Fibroblast of peridontal ligament (primary cell): ENCODE results near the gene IFRD2.
A peak's percentile ranks its signal among the peaks of the same experiment; 100 is the strongest.
"Not testable (repeated sequence)": the region's sequence is repeated elsewhere in the genome, so short reads cannot be mapped to it uniquely, and the experiment has no call there.

Experiments
- DNase-seq: peaks from one replicate; pipeline ENCODE4 v3.0.0-alpha.2; 2010; ENCODE audit errors: extremely low read depth

IFRD2 gene

GRCh38 chr3:50324351-50325112, 32.3 kb upstream of the IFRD2 start:
- DNase-seq = peak; percentile 60

DNA sequence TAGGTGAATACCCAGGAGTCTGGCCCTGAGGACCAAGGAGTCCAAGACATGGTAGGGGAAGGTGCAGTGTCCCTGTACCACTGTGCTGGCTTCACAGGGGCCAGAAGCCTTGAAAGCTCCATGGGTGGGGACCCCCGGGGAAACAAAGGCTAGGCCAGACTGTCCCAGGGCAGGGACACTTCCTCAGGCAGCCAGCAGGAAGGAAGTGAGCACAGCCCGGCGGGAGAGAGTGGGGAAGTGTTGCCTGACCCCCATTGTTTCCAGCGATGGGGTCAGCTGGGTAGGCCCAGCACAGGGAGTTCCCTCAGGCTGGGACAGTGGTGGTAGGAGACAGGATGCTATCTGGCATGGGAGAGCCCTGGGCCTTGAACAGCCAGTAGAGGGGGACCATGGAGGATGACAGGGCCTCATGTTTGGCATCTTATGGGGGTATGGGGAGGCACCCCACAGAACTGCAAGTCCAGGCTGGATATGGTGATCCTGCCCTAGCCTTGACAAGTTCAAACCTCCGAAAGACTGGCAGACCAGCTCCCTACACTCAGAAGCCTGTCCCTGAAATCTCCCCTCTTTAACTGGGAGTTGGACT, 31.5 kb upstream of the IFRD2 start:
- no peak for DNase-seq

- DNase-seq = no peak
Measured at GRCh38 chr3:50323092-50323600, 30.9 kb upstream of the IFRD2 start.

- DNase-seq = no peak
Measured at GRCh38 chr3:50322386-50323091, 30.3 kb upstream of the IFRD2 start, which contains the start of gene HYAL2. Gene HYAL2 (minus strand): TSS chr3:50322745. CDS start chr3:50320489, 2,256 bp downstream.

DNA sequence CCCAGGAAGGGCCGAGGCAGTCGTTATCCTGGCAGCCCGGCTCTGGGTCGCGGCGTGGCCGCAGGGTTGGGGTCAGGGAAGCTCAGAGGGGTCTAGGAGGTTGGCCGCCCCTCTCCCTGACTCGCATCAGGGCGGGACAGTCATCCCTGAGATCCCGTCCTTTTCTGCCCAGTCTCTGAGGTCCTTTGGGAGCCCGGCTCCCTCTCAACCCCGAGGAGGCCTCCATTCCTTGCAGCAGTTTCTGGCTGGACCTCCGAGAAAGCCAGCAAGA, 29.8 kb upstream of the IFRD2 start:
- no peak for DNase-seq

- peak; percentile 78 for DNase-seq
Measured at GRCh38 chr3:50321336-50322114, 29.3 kb upstream of the IFRD2 start.

DNA sequence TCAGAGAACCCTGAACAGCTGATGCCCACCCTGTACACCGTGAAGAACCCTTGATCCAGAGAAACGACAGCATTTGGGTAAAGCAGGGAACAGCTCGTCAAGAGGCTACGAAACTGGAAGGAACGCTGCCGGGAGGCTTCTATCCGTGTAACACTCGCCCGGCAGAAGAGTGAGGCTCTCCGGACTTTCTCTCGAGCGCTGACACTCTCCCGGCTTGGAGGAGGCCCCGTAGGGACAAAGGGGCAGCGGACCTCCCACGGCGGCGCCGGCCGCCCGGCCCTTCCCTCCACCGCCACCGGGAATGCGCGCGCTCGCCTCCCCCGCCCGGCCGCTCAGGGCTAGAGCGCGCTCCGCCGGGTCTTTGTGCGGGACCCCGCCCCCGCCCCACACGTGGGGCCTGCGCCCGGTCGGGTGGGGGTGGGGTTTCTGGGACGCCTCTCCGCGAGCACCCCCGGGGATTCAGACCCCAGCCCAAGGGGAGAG, 28.7 kb upstream of the IFRD2 start:
- DNase-seq = peak; percentile 40

DNA sequence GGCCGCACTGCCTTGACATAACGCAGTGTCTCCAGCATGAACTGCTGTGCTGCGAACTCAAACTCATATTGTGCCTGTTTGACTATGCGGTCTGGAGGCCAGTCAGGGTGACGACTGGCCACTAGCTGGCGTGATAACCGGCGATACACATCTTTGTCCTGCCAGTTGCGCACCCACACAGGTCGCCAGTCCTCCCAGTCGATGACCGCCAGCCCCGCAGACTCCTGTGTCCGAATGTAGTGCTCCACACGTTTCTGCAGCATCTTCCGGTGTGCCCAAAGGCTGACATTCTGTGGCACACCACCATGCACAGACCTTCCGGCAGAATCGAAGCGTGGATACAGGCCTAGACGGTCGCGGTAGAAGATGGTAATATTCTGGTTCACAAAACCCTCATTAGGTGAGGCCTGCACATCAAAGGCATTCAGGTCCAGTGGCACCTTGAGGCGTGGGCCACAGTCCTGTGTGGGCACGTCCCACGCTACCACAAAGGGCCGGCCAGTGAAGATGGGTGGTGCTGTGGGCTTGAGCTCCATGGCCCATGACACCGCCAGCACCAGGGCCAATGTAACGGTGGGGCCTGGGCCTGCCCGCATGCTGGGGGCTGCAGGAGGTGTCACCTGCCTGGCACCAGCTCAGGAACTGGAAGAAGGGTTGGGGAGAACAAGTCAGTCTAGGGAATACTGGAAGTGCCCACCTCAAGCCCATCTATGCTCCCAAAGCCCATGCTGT, 27.8 kb upstream of the IFRD2 start:
- DNase-seq = no peak

DNA sequence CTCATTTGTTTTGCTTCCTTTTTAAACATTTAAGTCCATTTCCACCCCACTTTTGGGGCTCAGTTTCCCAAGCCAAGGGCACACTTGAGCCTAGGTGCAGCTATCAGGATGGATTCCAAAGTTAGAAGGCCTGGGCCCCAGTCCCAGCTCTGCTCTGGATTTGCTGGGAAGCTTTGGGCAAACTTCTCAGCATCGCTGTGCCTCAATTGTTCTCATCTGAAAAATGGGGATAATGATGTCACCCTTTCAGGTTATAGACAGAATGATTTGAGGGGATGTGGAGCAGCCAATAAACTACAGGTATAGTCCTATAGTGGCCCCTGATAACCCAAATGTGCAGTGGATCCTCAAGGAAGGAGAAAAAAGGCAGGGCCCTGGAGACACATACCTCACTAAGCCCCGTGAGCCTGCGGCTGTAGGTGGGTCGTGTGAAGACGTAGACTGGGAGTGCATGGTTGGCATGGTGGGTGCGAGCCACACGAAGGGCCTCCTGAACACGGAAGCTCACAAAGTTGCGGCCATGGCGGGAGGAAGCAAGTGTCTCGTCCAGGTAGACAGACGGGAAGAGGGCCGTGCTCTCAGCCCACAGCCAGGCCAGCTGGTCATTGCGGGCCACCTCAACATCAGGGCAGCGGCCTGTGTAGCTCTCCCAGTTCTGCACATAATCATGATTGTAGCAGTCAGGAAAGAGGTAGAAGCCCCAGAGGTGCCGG, 27.1 kb upstream of the IFRD2 start:
- DNase-seq = no peak

GRCh38 chr3:50318615-50319014, 26.4 kb upstream of the IFRD2 start:
- no peak for DNase-seq

DNA sequence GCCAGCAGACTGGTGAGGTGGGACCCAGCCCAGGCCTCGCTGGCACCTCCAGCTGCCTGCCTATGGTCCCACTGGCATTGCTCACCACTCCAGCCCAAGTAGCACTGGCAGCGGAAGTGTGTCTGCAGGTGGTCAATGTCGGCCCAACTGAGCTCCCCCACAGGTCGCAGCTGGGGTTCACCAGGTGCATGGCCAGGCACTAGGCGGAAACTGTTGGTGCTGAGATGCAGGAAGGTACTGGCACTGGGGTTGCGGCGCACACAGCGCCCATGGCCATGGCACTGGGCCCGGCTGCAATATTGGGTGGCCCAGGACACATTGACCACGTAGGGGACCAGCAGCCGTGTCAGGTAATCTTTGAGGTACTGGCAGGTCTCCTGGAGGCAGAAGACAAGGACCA, 25.9 kb upstream of the IFRD2 start:
- DNase-seq = no peak

- no peak for DNase-seq
Measured at GRCh38 chr3:50317300-50317699, 25.1 kb upstream of the IFRD2 start.

DNA sequence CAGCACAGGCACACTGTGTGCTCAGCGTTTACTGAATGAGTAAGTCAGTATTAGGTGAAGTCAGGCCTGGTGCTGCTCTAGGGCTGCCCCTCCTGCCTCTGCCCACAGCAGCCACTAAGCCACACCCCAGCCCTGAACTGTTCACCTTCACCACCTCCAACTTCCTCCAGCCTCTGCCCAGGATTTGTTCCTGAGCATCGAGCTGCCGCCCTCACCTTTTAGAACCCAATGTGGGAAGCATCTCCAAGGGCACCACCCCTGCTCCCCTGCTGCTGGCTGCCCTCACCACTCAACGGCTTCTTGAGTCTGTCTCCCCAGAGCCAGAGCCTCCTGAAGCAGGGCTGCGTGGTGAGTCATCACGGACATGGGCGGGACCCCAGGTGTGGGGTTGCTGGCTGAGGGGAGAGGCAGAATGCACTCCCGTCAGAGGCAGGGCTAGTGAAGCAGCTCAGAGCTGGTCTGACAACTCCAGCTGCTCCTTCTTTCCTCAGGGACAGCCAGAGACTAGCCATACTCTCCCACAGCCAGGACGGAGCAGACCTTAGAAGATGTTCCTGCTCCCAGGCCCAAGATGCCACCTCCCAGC, 24.5 kb upstream of the IFRD2 start:
- no peak for DNase-seq

DNA sequence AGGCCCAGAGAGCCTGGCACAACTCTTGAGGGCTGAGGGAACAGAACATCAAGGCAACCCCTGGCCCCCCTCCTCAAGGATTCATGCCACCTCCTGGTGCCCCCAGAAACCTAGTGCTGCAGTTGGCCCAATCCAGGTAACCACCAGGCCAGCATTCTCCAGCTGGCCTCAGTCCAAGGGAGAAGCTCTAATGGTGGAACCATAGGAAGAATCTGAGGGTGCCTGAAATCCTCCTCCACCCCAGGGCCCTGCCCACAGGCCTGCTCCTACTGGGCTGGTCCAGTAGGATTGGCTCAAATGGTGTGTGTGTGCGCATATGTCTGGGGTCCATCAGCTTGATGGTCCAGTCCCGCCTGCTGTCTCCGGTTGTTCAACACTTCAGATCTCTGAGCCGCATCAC, 22.6 kb upstream of the IFRD2 start:
- no peak for DNase-seq

- DNase-seq = no peak
Measured at GRCh38 chr3:50314342-50314741, 22.1 kb upstream of the IFRD2 start.

- DNase-seq = not testable (repeated sequence)
Measured at GRCh38 chr3:50312041-50312440, 19.8 kb upstream of the IFRD2 start.

DNA sequence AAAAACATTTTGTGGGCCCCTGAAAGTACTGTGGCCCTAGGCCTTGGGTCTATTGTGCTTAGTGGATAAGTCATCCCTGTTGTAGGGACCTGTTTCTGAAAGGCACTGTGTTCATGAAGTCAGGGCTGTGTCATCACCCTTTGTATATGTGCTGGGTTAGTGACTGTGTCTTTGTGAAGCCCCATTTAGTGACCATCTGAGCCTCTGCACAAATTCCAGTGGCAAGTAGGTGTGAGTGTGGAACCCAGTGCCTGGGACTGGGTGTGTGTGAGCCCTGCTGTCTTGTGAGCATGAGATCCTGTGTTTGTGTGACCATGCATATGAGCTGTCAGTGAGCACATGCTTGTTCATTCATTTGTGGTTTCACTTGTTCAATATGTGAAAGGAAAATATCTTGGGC, 12.4 kb upstream of the IFRD2 start:
- no peak for DNase-seq

GRCh38 chr3:50303013-50303815, 11.0 kb upstream of the IFRD2 start, which contains the start of gene HYAL1:
Gene HYAL1 (minus strand): TSS chr3:50303574. CDS start chr3:50302956, 618 bp downstream.
- no peak for DNase-seq
